H9 (cell line): ENCODE measurements around the gene RBM19. TPM values are rescaled to one million over a fixed set of nuclear protein-coding genes. Genes with fewer than 3 reads are reported as not detected.

Experiments
- DNase-seq: peaks from one replicate; pipeline ENCODE4 v3.0.0-alpha.2; 2017
- H2AFZ ChIP-seq: one replicate; pipeline ENCODE4 v1.6.1; 2013; ENCODE audit warnings: mild to moderate bottlenecking, low read length, control low read depth, moderate library complexity
- H2AK5ac ChIP-seq: 2 replicates; pipeline ENCODE4 v1.6.1; 2013; ENCODE audit warnings: low read length, control low read depth, mixed read lengths; ENCODE audit not compliant: insufficient read length
- H2BK120ac ChIP-seq: one replicate; pipeline ENCODE4 v1.6.1; 2013; ENCODE audit warnings: low read depth, mild to moderate bottlenecking, low read length, control low read depth, inconsistent platforms; ENCODE audit not compliant: poor library complexity, severe bottlenecking
- H2BK12ac ChIP-seq: 2 replicates; pipeline ENCODE4 v1.6.1; 2013; ENCODE audit warnings: low read length, control low read depth, mixed read lengths, low read depth; ENCODE audit not compliant: insufficient read length
- H2BK15ac ChIP-seq: 2 replicates; pipeline ENCODE4 v1.6.1; 2013; ENCODE audit warnings: low read depth, low read length, control low read depth
- H2BK20ac ChIP-seq: one replicate; pipeline ENCODE4 v1.6.1; 2013; ENCODE audit warnings: low read depth, mild to moderate bottlenecking, low read length, control low read depth, inconsistent platforms; ENCODE audit not compliant: poor library complexity, severe bottlenecking
- H2BK5ac ChIP-seq: 2 replicates; pipeline ENCODE4 v1.6.1; 2013; ENCODE audit warnings: low read length, control low read depth, mixed read lengths; ENCODE audit not compliant: insufficient read length
- H3K14ac ChIP-seq: 2 replicates; pipeline ENCODE4 v1.6.1; 2013; ENCODE audit warnings: low read length, control low read depth; ENCODE audit not compliant: insufficient read depth
- H3K18ac ChIP-seq: 2 replicates; pipeline ENCODE4 v1.6.1; 2013; ENCODE audit warnings: low read depth, mild to moderate bottlenecking, mixed read lengths, low read length, control low read depth; ENCODE audit not compliant: insufficient read length
- H3K23ac ChIP-seq: 2 replicates; pipeline ENCODE4 v1.6.1; 2013; ENCODE audit warnings: low read length, control low read depth, mixed read lengths, low read depth; ENCODE audit not compliant: insufficient read length
- H3K23me2 ChIP-seq: 2 replicates; pipeline ENCODE4 v1.6.1; 2013; ENCODE audit warnings: low read depth, mild to moderate bottlenecking, mixed read lengths, low read length, control low read depth; ENCODE audit not compliant: insufficient read length, poor library complexity, severe bottlenecking
- H3K27ac ChIP-seq: 2 replicates; pipeline ENCODE4 v1.5.1; 2013; ENCODE audit warnings: low read length, control low read depth, mixed read lengths, low read depth; ENCODE audit not compliant: insufficient read length
- H3K27me3 ChIP-seq: 2 replicates; pipeline ENCODE4 v1.6.1; 2013; ENCODE audit warnings: low read length, control low read depth, inconsistent platforms; ENCODE audit not compliant: insufficient read depth
- H3K4ac ChIP-seq: 2 replicates; pipeline ENCODE4 v1.6.1; 2013; ENCODE audit warnings: low read depth, mild to moderate bottlenecking, control low read depth, inconsistent platforms, low read length, moderate library complexity
- H3K4me1 ChIP-seq: 2 replicates; pipeline ENCODE4 v1.6.1; 2013; ENCODE audit warnings: low read length, control low read depth, inconsistent platforms; ENCODE audit not compliant: insufficient read depth
- H3K4me2 ChIP-seq: 2 replicates; pipeline ENCODE4 v1.6.1; 2013; ENCODE audit warnings: low read length, control low read depth, mixed read lengths; ENCODE audit not compliant: insufficient read length, insufficient read depth
- H3K56ac ChIP-seq: 2 replicates; pipeline ENCODE4 v1.6.1; 2013; ENCODE audit warnings: low read depth, mild to moderate bottlenecking, mixed read lengths, low read length, control low read depth; ENCODE audit not compliant: insufficient read length
- H3K79me1 ChIP-seq: 2 replicates; pipeline ENCODE4 v1.6.1; 2013; ENCODE audit warnings: low read depth, mild to moderate bottlenecking, moderate library complexity, low read length, control low read depth, inconsistent platforms; ENCODE audit not compliant: insufficient read depth, poor library complexity, severe bottlenecking
- H3K79me2 ChIP-seq: 2 replicates; pipeline ENCODE4 v1.6.1; 2013; ENCODE audit warnings: low read length, control low read depth, inconsistent platforms; ENCODE audit not compliant: insufficient read depth
- H3K9ac ChIP-seq: 2 replicates; pipeline ENCODE4 v1.6.1; 2013; ENCODE audit warnings: low read length, control low read depth, mixed read lengths; ENCODE audit not compliant: insufficient read length; ENCODE audit errors: extremely low read depth
- H3K9me3 ChIP-seq: one replicate; pipeline ENCODE4 v1.6.1; 2013; ENCODE audit warnings: low read depth, low read length, inconsistent platforms; ENCODE audit not compliant: control insufficient read depth
- H3T11ph ChIP-seq: one replicate; pipeline ENCODE4 v1.6.1; 2013; ENCODE audit warnings: mild to moderate bottlenecking, low read length, control low read depth, inconsistent platforms
- H4K20me1 ChIP-seq: one replicate; pipeline ENCODE4 v1.6.1; 2013; ENCODE audit not compliant: control insufficient read depth, insufficient read length, insufficient read depth
- H4K5ac ChIP-seq: 2 replicates; pipeline ENCODE4 v1.6.1; 2013; ENCODE audit warnings: low read depth, mild to moderate bottlenecking, mixed read lengths, low read length, control low read depth; ENCODE audit not compliant: insufficient read length
- H4K8ac ChIP-seq: replicated peaks from 2 replicates; pipeline ENCODE4 v1.6.1; 2013; ENCODE audit warnings: low read length, control low read depth, mixed read lengths, low read depth; ENCODE audit not compliant: insufficient read length
- H4K91ac ChIP-seq: 2 replicates; pipeline ENCODE4 v1.6.1; 2013; ENCODE audit warnings: low read depth, mild to moderate bottlenecking, moderate library complexity, mixed read lengths, low read length, control low read depth; ENCODE audit not compliant: insufficient read length
- H3K27ac Mint-ChIP-seq, 3 experiments: 2 replicates in 2 of 3; 3 replicates in 1 of 3; pipeline ENCODE4 v1.8.0; 2020 to 2021; ENCODE audit warnings: mixed read lengths in 3 of 3, mild to moderate bottlenecking in 1 of 3, moderate library complexity in 1 of 3
- H3K27me3 Mint-ChIP-seq: 2 replicates; pipeline ENCODE4 v1.8.0; 2021; ENCODE audit warnings: low read depth, mild to moderate bottlenecking, moderate library complexity, mixed read lengths
- H3K36me3 Mint-ChIP-seq, 3 experiments: 2 replicates in 2 of 3; 3 replicates in 1 of 3; pipeline ENCODE4 v1.8.0; 2020 to 2021; ENCODE audit warnings: low read depth in 3 of 3, mixed read lengths in 3 of 3; ENCODE audit not compliant: insufficient read depth in 1 of 3
- H3K4me1 Mint-ChIP-seq, 2 experiments: 2 replicates each; pipeline ENCODE4 v1.8.0; 2020; ENCODE audit warnings: mixed read lengths in 2 of 2
- H3K4me3 Mint-ChIP-seq, 2 experiments: 2 replicates in 1 of 2; 3 replicates in 1 of 2; pipeline ENCODE4 v1.8.0; 2020 to 2021; ENCODE audit warnings: mild to moderate bottlenecking in 2 of 2, mixed read lengths in 2 of 2, moderate library complexity in 1 of 2
- H3K9me3 Mint-ChIP-seq, 2 experiments: 2 replicates in 1 of 2; 3 replicates in 1 of 2; pipeline ENCODE4 v1.8.0; 2020; ENCODE audit warnings: mild to moderate bottlenecking in 2 of 2, mixed read lengths in 2 of 2, moderate library complexity in 1 of 2
- WGBS: extraction: QIAGEN DNeasy Blood & Tissue Kit; methylation state at CpG from one replicate; pipeline ENCODE4 v1.1.7; 2013; ENCODE audit warnings: missing lambda C conversion rate, low lambda C conversion rate, mixed read lengths; ENCODE audit not compliant: insufficient read length; ENCODE audit errors: extremely low coverage; 5-methylcytosine and 5-hydroxymethylcytosine counted together
- total RNA-seq: library from RNA; stranded (reverse); gene quantifications from 2 replicates; pipeline ENCODE4 v1.2.1, GENCODE V29; 2021
- TF ChIP-seq, protein P1 (sequence below): fragments of 200-600 bp; sonication (generic); conservative IDR thresholded peaks from 3 replicates; pipeline ENCODE4 v1.8.0; 2021; ENCODE audit warnings: antibody characterized with exemption, mild to moderate bottlenecking

The RBM19 gene
- total RNA-seq, 1 experiment from 2014 or later = 32.2 TPM

DNA sequence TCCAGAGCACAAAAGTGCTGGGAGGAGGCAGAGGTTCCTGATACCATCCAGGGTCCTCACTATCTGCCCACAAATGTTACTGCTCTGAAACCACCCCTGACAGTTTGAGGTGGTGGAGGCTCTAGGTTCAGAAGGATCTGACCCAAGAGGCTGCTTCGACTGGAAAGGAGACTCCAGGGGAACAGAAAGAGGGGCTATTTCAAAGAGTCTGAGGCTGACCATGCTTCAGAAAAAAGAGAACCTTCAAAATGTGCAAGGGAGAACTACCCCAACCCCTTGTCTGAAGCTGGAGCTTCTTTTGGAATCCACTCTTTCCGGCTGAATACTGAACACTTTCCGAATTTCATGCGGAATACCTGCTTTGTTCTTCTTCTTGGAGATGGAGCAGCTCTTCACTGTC is 41.8 kb downstream of the RBM19 start:
- TF ChIP-seq, protein P1, sequence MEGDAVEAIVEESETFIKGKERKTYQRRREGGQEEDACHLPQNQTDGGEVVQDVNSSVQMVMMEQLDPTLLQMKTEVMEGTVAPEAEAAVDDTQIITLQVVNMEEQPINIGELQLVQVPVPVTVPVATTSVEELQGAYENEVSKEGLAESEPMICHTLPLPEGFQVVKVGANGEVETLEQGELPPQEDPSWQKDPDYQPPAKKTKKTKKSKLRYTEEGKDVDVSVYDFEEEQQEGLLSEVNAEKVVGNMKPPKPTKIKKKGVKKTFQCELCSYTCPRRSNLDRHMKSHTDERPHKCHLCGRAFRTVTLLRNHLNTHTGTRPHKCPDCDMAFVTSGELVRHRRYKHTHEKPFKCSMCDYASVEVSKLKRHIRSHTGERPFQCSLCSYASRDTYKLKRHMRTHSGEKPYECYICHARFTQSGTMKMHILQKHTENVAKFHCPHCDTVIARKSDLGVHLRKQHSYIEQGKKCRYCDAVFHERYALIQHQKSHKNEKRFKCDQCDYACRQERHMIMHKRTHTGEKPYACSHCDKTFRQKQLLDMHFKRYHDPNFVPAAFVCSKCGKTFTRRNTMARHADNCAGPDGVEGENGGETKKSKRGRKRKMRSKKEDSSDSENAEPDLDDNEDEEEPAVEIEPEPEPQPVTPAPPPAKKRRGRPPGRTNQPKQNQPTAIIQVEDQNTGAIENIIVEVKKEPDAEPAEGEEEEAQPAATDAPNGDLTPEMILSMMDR = no peak
- Histone ChIP-seq H3K27ac (no peak overlapping the region), H3T11ph (no peak overlapping the region)

More for the DNA sequence above, 41.8 kb downstream of the RBM19 start:
- Histone ChIP-seq H2BK5ac (no peak overlapping the region), H3K14ac (no peak overlapping the region), H3K23me2 (no peaks in the 10 kb centered on the region), H3K18ac (no peak overlapping the region), H3K9me3 (no peaks in the 10 kb centered on the region), H2BK20ac (no peak overlapping the region), H4K5ac (no peak overlapping the region), H3K4ac (no peak overlapping the region), H2BK15ac (no peak overlapping the region), H3K9ac (no peak overlapping the region), H3K79me1 (no peaks in the 10 kb centered on the region), H3K56ac (no peak overlapping the region), H3K4me1 (no peaks in the 10 kb centered on the region), H3K79me2 (no peaks in the 10 kb centered on the region), H2BK120ac (no peak overlapping the region), H2AFZ (no peak overlapping the region), H4K91ac (no peak overlapping the region), H2AK5ac (no peak overlapping the region), H2BK12ac (no peak overlapping the region), H3K23ac (no peak overlapping the region), H3K27me3 (no peaks in the 10 kb centered on the region), H3K4me2 (no peak overlapping the region), H4K8ac (no peak overlapping the region), H4K20me1 (no peaks in the 10 kb centered on the region)
- peaks cover 26 to 57% (median 39%) of the 10 kb centered on the region in 3 experiments; a peak in 6 of 7 replicates for H3K36me3 Mint-ChIP-seq
- no peaks in the 10 kb centered on the region for H3K27me3 Mint-ChIP-seq
- H3K4me3 Mint-ChIP-seq = no peak overlapping the region
- H3K4me1 Mint-ChIP-seq = peaks cover 10 to 26% of the 10 kb centered on the region in 2 experiments
- no CpG with 5 or more reads among the region's 4 CpGs for WGBS
- H3K27ac Mint-ChIP-seq = no peak overlapping the region
- H3K9me3 Mint-ChIP-seq = no peaks in the 10 kb centered on the region
- no peak for DNase-seq
